NT2/D1 (cell line): ENCODE data around the gene EPB42.

Experiments used
- SUZ12 ChIP-seq: IDR thresholded peaks from 2 replicates; pipeline ENCODE4 v1.6.1; 2011; ENCODE audit not compliant: insufficient read length, insufficient read depth; ENCODE audit errors: extremely low read depth
- YY1 ChIP-seq: IDR thresholded peaks from 2 replicates; pipeline ENCODE4 v1.6.1; 2011; ENCODE audit not compliant: insufficient read length, insufficient read depth
- ZNF274 ChIP-seq: IDR thresholded peaks from 2 replicates; pipeline ENCODE4 v1.6.1; 2011; ENCODE audit warnings: mild to moderate bottlenecking, low read depth, low read length

GRCh38 chr15:43256341-43256740 is 35.5 kb upstream of the EPB42 start:
- TF ChIP-seq ZNF274 (no peak), YY1 (no peak), SUZ12 (no peak)
